Upper lobe of left lung (tissue), 6 donors: ENCODE measurements around the gene TSPAN33. TPM values are rescaled to one million over a fixed set of nuclear protein-coding genes. Genes with fewer than 3 reads are reported as not detected.

Source experiments
- ATAC-seq, 2 donors: fragments of 200-7000 bp; cut with Tn5 transposase; one replicate each; pipeline ENCODE4 v1.9.1; 2022; ENCODE audit warnings: mild to moderate bottlenecking in 2 of 2, moderate library complexity in 2 of 2; ENCODE audit not compliant: low FRiP score in 2 of 2
- DNase-seq, 2 donors: peaks; one replicate each; pipeline ENCODE4 v3.0.0-alpha.2; 2019 to 2020
- H3K27ac ChIP-seq, 4 donors: fragments of 200-600 bp; sonication (generic); one replicate each; pipeline ENCODE4 v1.5.1; 2016 to 2019
- H3K27me3 ChIP-seq, 4 donors: fragments of 200-600 bp; sonication (generic); one replicate each; pipeline ENCODE4 v1.5.1; 2017 to 2019
- H3K36me3 ChIP-seq, 4 donors: fragments of 200-600 bp; sonication (generic); one replicate each; pipeline ENCODE4 v1.5.1; 2016 to 2019
- H3K4me1 ChIP-seq, 4 donors: fragments of 200-600 bp; sonication (generic); one replicate each; pipeline ENCODE4 v1.5.1; 2018 to 2019
- H3K4me3 ChIP-seq, 4 donors: fragments of 200-600 bp; sonication (generic); one replicate each; pipeline ENCODE4 v1.5.1; 2017 to 2019; ENCODE audit warnings: mild to moderate bottlenecking in 2 of 4, moderate library complexity in 1 of 4
- H3K9me3 ChIP-seq, 4 donors: fragments of 200-600 bp; sonication (generic); one replicate each; pipeline ENCODE4 v1.5.1; 2018 to 2019
- CTCF ChIP-seq, 6 experiments: fragments of 450-650 bp in 4 of 6; fragments of 200-600 bp in 2 of 6; sonication (generic) in 2 of 6; IDR thresholded peaks; one replicate each; pipeline ENCODE4 v1.5.1; 2016 to 2019; ENCODE audit warnings: antibody characterized with exemption in 6 of 6
- EP300 ChIP-seq, 4 donors: sonication (generic); formaldehyde crosslinking; IDR thresholded peaks; one replicate each; pipeline ENCODE4 v1.5.1; 2017; ENCODE audit warnings: antibody characterized with exemption in 4 of 4, control low read depth in 2 of 4
- POLR2A ChIP-seq, 4 donors: fragments of 450-650 bp; IDR thresholded peaks; one replicate each; pipeline ENCODE4 v1.5.1; 2016 to 2017; ENCODE audit warnings: antibody characterized with exemption in 4 of 4, mild to moderate bottlenecking in 2 of 4
- POLR2AphosphoS5 ChIP-seq, 2 donors: sonication (generic); formaldehyde crosslinking; IDR thresholded peaks; one replicate each; pipeline ENCODE4 v1.5.1; 2017; ENCODE audit warnings: antibody characterized with exemption in 2 of 2
- WGBS, 2 donors: methylation state at CpG; one replicate each; pipeline ENCODE4 v1.1.5; 2017 to 2018; 5-methylcytosine and 5-hydroxymethylcytosine counted together
- total RNA-seq, 6 donors: library from RNA; depleted of rRNA in 4 of 6; stranded (reverse); fragments of >200 nt in 4 of 6; gene quantifications; one replicate each; pipeline versions ENCODE4 v1.1.0 to v1.2.1, GENCODE V29; 2016 to 2021
- donor health status: DM: no; HTN: no; CAD: no; lungs with moderate emphysema.
- donor health status: DM: no; HTN: yes; CAD: no; lungs with severe emphysema.

Gene TSPAN33
- total RNA-seq, 6 donors from 2014 or later, result 1.2 to 10.1 (median 4.0) TPM

DNA sequence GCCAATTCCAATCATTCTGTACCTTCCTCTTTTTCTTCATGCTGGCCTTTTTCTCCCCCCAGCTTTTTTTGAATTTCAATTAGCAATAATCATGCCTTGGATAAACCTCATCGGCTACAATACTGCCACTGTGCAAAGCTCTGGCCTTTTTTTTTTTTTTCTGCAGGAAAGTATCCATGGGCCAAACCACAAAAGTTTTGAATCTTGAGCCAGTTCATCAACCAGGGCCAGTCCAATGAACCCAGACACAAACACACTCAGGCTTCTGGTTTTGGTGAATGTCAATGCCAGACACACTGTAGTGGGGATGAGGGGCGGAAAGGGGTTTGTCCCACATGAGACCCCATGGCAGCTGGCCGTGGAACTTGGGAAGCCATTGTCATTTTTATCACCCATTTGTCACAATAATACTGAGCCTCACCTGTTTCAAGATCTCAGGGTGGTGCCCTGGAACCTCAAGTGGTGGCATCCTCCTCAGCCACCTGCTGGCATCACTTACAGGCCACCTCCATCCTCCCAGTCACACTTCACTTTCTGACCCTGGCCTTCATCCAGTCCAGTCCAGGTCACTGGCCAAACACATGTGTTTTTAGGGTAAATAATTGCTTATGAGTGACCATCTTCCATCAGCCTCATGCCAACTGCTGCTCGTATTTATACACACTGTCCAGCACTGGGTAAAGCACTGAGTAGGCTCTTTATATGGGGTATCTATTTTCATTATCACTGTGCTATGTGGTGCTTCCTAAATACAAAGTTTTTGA is 40.8 kb upstream of the TSPAN33 start:
- H3K4me1 ChIP-seq, result no peaks in the 10 kb centered on the region
- no peak for DNase-seq
- no peaks in the 10 kb centered on the region for H3K9me3 ChIP-seq
- no peak overlapping the region for H3K4me3 ChIP-seq
- WGBS, 2 donors, result 83 to 99% methylated on average over 4 of the region's 4 CpGs
- H3K36me3 ChIP-seq, result no peaks in the 10 kb centered on the region
- TF ChIP-seq POLR2A (IDR thresholded peaks at IDR 0.05), result no peak
- H3K27ac ChIP-seq, result no peak overlapping the region
- no peaks in the 10 kb centered on the region for H3K27me3 ChIP-seq
- ATAC-seq, result no peak

DNA sequence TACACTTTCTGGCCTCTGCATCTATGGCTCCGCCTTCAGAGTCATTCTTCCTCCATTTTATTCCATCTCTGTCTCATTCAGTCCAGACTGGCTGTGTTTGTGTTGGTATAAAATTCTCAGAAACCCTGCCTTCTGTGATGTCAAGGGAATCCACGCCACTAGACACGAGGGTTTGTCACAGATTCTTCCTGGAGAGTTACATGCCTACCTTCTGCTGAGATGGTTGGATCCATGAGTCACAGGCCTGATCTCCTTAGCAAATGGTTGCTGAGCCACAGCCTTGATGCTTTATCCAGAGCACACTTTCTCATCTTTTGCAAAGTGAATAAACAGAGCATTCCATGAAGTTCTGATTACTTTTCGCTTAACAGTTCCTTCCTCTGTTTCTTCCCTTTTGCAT is 35.9 kb upstream of the TSPAN33 start:
- no peaks in the 10 kb centered on the region for H3K36me3 ChIP-seq
- no peaks in the 10 kb centered on the region for H3K9me3 ChIP-seq
- TF ChIP-seq POLR2AphosphoS5 (IDR thresholded peaks at IDR 0.05) (no peak), POLR2A (IDR thresholded peaks at IDR 0.05) (no peak), CTCF (IDR thresholded peaks at IDR 0.05) (no peak), EP300 (IDR thresholded peaks at IDR 0.05) (no peak)
- no peaks in the 10 kb centered on the region for H3K4me1 ChIP-seq
- WGBS, 2 donors, result 83 to 91% methylated on average over 4 of the region's 4 CpGs
- no peak for ATAC-seq
- no peak overlapping the region for H3K4me3 ChIP-seq
- no peak overlapping the region for H3K27ac ChIP-seq
- no peak for DNase-seq
- H3K27me3 ChIP-seq, result no peaks in the 10 kb centered on the region

- no peaks in the 10 kb centered on the region for H3K27me3 ChIP-seq
- no peak for DNase-seq
- no peaks in the 10 kb centered on the region for H3K4me1 ChIP-seq
- no peak for ATAC-seq
- peaks cover 0 to 5% (median 0%) of the 10 kb centered on the region in 4 donors for H3K9me3 ChIP-seq
- H3K27ac ChIP-seq, result no peak overlapping the region
- H3K36me3 ChIP-seq, result no peaks in the 10 kb centered on the region
- TF ChIP-seq POLR2AphosphoS5 (IDR thresholded peaks at IDR 0.05) (no peak), EP300 (IDR thresholded peaks at IDR 0.05) (no peak), POLR2A (IDR thresholded peaks at IDR 0.05) (no peak), CTCF (IDR thresholded peaks at IDR 0.05) (no peak)
- no peak overlapping the region for H3K4me3 ChIP-seq
- 83 to 84% methylated on average over 1 of the region's 1 CpG for WGBS, 2 donors
Measured at GRCh38 chr7:129110258-129110981, 34.1 kb upstream of the TSPAN33 start.

DNA sequence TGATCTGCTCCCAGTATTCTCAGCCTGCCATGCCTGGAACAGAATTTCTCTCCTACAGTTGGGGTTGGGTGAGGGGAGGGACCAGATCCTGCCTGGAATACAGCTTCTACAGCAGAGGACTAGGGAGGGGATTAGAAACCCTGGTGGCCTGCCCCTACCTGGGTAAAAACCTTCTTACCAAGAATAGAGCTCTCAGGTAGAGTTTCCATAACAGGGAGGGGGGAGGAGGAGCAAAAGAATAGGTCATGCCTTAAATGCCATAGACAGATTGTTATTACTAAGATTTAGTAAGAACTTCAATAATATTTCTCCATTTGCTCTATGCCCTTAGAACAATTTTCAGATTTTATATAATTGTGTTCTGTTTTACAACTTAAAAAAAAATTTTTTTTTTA is 33.5 kb upstream of the TSPAN33 start:
- no peak overlapping the region for H3K4me3 ChIP-seq
- ATAC-seq (no peak), DNase-seq (no peak)
- H3K4me1 ChIP-seq, result no peaks in the 10 kb centered on the region
- H3K36me3 ChIP-seq, result no peaks in the 10 kb centered on the region
- H3K27me3 ChIP-seq, result no peaks in the 10 kb centered on the region
- H3K27ac ChIP-seq, result no peak overlapping the region
- peaks cover 0 to 8% (median 0%) of the 10 kb centered on the region in 4 donors for H3K9me3 ChIP-seq
- TF ChIP-seq POLR2AphosphoS5 (IDR thresholded peaks at IDR 0.05), result no peak
- TF ChIP-seq POLR2A (IDR thresholded peaks at IDR 0.05), result no peak
- TF ChIP-seq CTCF (IDR thresholded peaks at IDR 0.05), result no peak
- no peak for TF ChIP-seq EP300 (IDR thresholded peaks at IDR 0.05)

DNA sequence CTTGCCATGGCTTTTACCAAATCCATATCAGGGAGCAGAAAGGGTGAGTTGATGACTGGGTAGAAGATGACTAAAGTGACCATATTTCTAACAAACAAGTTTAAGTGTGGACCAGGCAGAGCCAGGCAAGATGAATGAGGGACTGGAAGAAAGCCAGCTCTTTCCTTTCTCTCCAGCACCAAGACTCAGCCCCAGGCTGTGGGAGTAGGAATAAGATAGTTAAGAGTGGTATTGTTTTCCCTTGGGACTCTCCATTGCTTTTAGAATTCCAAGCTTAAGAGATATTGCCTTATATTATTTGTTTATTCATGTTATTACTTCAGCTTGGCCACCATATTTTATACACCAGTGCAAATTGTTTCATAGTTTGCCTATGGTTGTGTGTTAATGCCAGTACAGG is 28.8 kb upstream of the TSPAN33 start:
- H3K4me3 ChIP-seq, result no peak overlapping the region
- ATAC-seq (no peak), DNase-seq (no peak)
- peaks cover 0 to 8% (median 0%) of the 10 kb centered on the region in 4 donors for H3K9me3 ChIP-seq
- H3K36me3 ChIP-seq, result no peaks in the 10 kb centered on the region
- TF ChIP-seq POLR2AphosphoS5 (IDR thresholded peaks at IDR 0.05), result no peak
- TF ChIP-seq EP300 (IDR thresholded peaks at IDR 0.05), result no peak
- no peak for TF ChIP-seq CTCF (IDR thresholded peaks at IDR 0.05)
- TF ChIP-seq POLR2A (IDR thresholded peaks at IDR 0.05), result no peak
- H3K4me1 ChIP-seq, result no peaks in the 10 kb centered on the region
- no peaks in the 10 kb centered on the region for H3K27me3 ChIP-seq
- H3K27ac ChIP-seq, result no peak overlapping the region
